SU-DHL-6 (cell line): ENCODE results near the gene THSD7A.

Experiments used
- H2AFZ ChIP-seq: fragments of 200-600 bp; sonication (generic); 2 replicates; pipeline ENCODE4 v1.6.1; 2014; ENCODE audit warnings: low read depth, mild to moderate bottlenecking, moderate library complexity, mixed read lengths, antibody characterized with exemption, low read length; ENCODE audit not compliant: severe bottlenecking
- H3F3A ChIP-seq: fragments of 200-600 bp; shearing (Covaris generic); 2 replicates; pipeline ENCODE4 v1.6.0; 2016; ENCODE audit warnings: antibody characterized with exemption, mild to moderate bottlenecking; ENCODE audit not compliant: insufficient read depth
- H3K27ac ChIP-seq: fragments of 200-600 bp; sonication (generic); 2 replicates; pipeline ENCODE4 v1.5.1; 2016; ENCODE audit warnings: low read depth, mild to moderate bottlenecking, low read length, moderate library complexity, mixed read lengths
- H3K27me3 ChIP-seq: fragments of 200-600 bp; sonication (generic), shearing (Covaris generic); 2 replicates; pipeline ENCODE4 v1.6.0; 2014; ENCODE audit warnings: mild to moderate bottlenecking, low read length
- H3K36me3 ChIP-seq: fragments of 200-600 bp; sonication (generic); 2 replicates; pipeline ENCODE4 v1.6.1; 2014; ENCODE audit warnings: mild to moderate bottlenecking, low read length, mixed read lengths
- H3K4me2 ChIP-seq: fragments of 300-600, 200-600 bp; shearing (Covaris generic), sonication (generic); 2 replicates; pipeline ENCODE4 v1.6.0; 2014; ENCODE audit warnings: low read length, low read depth, mild to moderate bottlenecking; ENCODE audit not compliant: poor library complexity, severe bottlenecking
- H3K4me3 ChIP-seq: fragments of 200-600 bp; sonication (generic); 2 replicates; pipeline ENCODE4 v1.5.1; 2014; ENCODE audit warnings: antibody characterized with exemption, low read length, mild to moderate bottlenecking, mixed read lengths; ENCODE audit not compliant: insufficient read depth, poor library complexity, severe bottlenecking
- H3K79me2 ChIP-seq: fragments of 200-600 bp; sonication (generic); 2 replicates; pipeline ENCODE4 v1.6.1; 2014; ENCODE audit warnings: mild to moderate bottlenecking, low read length, moderate library complexity; ENCODE audit not compliant: insufficient read depth
- H3K9ac ChIP-seq: fragments of 200-600 bp; sonication (generic); 2 replicates; pipeline ENCODE4 v1.7.0; 2014; ENCODE audit warnings: mild to moderate bottlenecking, low read length
- H3K9me2 ChIP-seq: fragments of 200-600 bp; sonication (generic); replicated peaks from 2 replicates; pipeline ENCODE4 v1.6.1; 2014; ENCODE audit warnings: low read length; ENCODE audit not compliant: insufficient read depth
- H3K9me3 ChIP-seq: fragments of 200-600 bp; sonication (generic); 2 replicates; pipeline ENCODE4 v1.6.1; 2014; ENCODE audit warnings: low read length, mixed read lengths; ENCODE audit not compliant: insufficient read depth
- H4K20me1 ChIP-seq: fragments of 200-600 bp; sonication (generic); 2 replicates; pipeline ENCODE4 v1.6.1; 2014; ENCODE audit warnings: low read depth, mild to moderate bottlenecking, antibody characterized with exemption, low read length, moderate library complexity, mixed read lengths
- CTCF ChIP-seq: fragments of 200-600 bp; sonication (generic); IDR thresholded peaks from one replicate; pipeline ENCODE4 v1.5.1; 2017; ENCODE audit warnings: antibody characterized with exemption, mild to moderate bottlenecking, low read length, moderate library complexity; ENCODE audit not compliant: insufficient read depth, poor library complexity, severe bottlenecking
- EZH2phosphoT487 ChIP-seq: fragments of 200-600 bp; sonication (generic), shearing (Covaris generic); conservative IDR thresholded peaks from 2 replicates; pipeline ENCODE4 v1.6.1; 2018; ENCODE audit warnings: mild to moderate bottlenecking, antibody characterized with exemption, low read length, moderate library complexity, mixed read lengths

The THSD7A gene

GRCh38 chr7:11505471-11505985 is 326.5 kb downstream of the THSD7A start:
- no peak overlapping the region for H3K4me2 ChIP-seq
- H3K9me2 ChIP-seq = no peaks in the 10 kb centered on the region
- H3K27ac ChIP-seq = no peak overlapping the region
- no peak overlapping the region for H3K9ac ChIP-seq
- H3K36me3 ChIP-seq = no peaks in the 10 kb centered on the region
- no peak overlapping the region for H3K4me3 ChIP-seq
- H3K9me3 ChIP-seq = no peaks in the 10 kb centered on the region
- H3K79me2 ChIP-seq = no peaks in the 10 kb centered on the region
- H3K27me3 ChIP-seq = no peaks in the 10 kb centered on the region
- no peak overlapping the region for H2AFZ ChIP-seq
- no peak for TF ChIP-seq EZH2phosphoT487
- no peak for TF ChIP-seq CTCF
- H3F3A ChIP-seq = no peaks in the 10 kb centered on the region
- H4K20me1 ChIP-seq = no peaks in the 10 kb centered on the region

- Histone ChIP-seq H3K36me3 (no peaks in the 10 kb centered on the region), H3K27ac (no peak overlapping the region), H3F3A (no peaks in the 10 kb centered on the region), H2AFZ (no peak overlapping the region), H3K9me2 (no peaks in the 10 kb centered on the region; the same call in 1 of the 2 replicates), H3K79me2 (no peaks in the 10 kb centered on the region), H3K4me2 (no peak overlapping the region), H3K9ac (no peak overlapping the region), H3K27me3 (no peaks in the 10 kb centered on the region), H3K9me3 (no peaks in the 10 kb centered on the region), H3K4me3 (no peak overlapping the region), H4K20me1 (no peaks in the 10 kb centered on the region)
- no peak for TF ChIP-seq EZH2phosphoT487
- TF ChIP-seq CTCF = no peak
Observed at GRCh38 chr7:11492307-11492706, 339.7 kb downstream of the THSD7A start.

GRCh38 chr7:11491811-11492210 is 340.2 kb downstream of the THSD7A start:
- Histone ChIP-seq H3K9me2 (no peaks in the 10 kb centered on the region), H2AFZ (no peak overlapping the region), H3K36me3 (no peaks in the 10 kb centered on the region), H3K79me2 (no peaks in the 10 kb centered on the region), H3K9me3 (no peaks in the 10 kb centered on the region), H3K9ac (no peak overlapping the region), H4K20me1 (no peaks in the 10 kb centered on the region), H3K4me2 (no peak overlapping the region), H3K4me3 (no peak overlapping the region), H3K27ac (no peak overlapping the region), H3F3A (no peaks in the 10 kb centered on the region), H3K27me3 (no peaks in the 10 kb centered on the region)
- no peak for TF ChIP-seq CTCF
- TF ChIP-seq EZH2phosphoT487 = no peak
